ENCODE results near the gene GALNT6.

DNA sequence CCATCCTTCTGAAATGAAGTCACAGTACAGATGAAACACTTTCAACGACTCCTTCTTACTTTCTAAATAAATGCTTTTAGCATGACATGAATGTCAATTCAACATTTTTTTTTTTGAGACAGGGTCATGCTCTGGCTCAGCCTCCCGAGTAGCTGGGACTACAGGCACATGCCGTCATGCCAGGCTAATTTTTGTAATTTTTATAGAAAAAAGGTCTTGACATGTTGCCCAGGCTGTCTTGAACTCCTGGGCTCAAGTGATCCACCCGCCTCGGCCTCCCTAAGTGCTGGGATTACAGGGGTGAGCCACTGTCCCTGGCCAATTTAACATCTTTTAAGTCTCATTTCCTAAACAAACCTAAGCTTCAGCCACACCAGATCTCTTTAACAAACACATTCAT lies 16.4 kb downstream of the GALNT6 start:
- TF ChIP-seq CTCF (IDR thresholded peaks at IDR 0.05) (no peak), POLR2A (IDR thresholded peaks at IDR 0.05) (no peak)

Data from thyroid gland (tissue), 4 donors.